IPS DF 19.7 (cell line): ENCODE data around the gene DAPK1.
A peak's percentile ranks its signal among the peaks of the same experiment; 100 is the strongest.

Experiments
- DNase-seq: peaks from one replicate; pipeline ENCODE4 v3.0.0-alpha.2; 2013; ENCODE audit warnings: low read depth, low spot score

DAPK1 gene

DNA sequence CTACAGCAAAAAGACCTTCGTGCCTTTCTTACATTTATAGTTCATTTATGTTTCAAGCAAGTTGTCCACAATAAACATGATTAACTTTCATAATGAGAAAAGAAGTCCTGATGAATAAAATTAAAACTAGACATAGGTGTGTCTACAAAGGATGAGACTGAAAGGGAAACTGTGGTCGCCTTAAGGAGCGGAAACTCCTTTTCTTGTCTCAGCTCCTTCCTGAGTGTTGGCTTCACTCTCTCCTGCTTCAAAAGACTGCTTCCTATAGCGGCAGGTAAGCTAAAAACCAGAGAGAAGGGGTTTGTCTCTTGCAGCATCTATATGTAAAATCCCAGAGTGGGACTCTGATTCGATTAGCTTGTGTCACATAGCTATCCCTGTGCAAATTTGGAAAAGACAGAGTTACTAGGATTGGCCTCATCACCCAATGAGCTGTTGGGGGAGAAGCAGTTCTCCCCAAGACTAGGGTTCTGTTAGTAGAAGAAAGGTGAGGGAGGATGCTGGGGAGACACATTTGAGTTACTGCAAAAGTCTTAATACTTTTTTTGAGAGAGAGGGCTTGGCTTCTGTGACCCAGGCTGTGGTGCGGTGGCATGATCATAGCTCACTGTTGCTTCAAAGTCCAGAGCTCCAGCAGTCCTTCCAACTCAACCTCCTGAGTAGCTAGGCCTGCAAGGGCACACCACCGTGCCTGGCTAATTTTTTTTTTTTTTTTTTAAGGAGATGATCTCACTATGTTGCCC lies 211.5 kb downstream of the DAPK1 start:
- no peak for DNase-seq

DNA sequence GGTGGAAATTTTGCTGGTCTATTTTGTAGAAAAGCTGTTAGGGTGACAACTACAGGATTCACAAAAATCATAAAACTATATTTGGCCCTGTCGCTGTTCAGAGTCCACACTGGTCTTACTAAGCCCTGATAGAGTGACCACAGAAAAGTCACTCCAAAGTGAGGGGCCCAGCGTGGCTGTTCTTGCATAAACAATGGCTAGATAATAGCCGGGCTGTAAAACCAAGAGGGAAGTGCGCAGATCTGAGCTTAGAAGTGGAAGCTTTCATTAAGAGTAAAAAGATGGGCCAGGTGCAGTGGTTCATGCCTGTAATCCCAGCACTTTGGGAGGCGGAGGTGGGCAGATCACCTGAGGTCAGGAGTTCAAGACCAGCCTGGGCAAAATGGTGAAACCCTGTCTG lies 212.8 kb downstream of the DAPK1 start:
- no peak for DNase-seq

DNA sequence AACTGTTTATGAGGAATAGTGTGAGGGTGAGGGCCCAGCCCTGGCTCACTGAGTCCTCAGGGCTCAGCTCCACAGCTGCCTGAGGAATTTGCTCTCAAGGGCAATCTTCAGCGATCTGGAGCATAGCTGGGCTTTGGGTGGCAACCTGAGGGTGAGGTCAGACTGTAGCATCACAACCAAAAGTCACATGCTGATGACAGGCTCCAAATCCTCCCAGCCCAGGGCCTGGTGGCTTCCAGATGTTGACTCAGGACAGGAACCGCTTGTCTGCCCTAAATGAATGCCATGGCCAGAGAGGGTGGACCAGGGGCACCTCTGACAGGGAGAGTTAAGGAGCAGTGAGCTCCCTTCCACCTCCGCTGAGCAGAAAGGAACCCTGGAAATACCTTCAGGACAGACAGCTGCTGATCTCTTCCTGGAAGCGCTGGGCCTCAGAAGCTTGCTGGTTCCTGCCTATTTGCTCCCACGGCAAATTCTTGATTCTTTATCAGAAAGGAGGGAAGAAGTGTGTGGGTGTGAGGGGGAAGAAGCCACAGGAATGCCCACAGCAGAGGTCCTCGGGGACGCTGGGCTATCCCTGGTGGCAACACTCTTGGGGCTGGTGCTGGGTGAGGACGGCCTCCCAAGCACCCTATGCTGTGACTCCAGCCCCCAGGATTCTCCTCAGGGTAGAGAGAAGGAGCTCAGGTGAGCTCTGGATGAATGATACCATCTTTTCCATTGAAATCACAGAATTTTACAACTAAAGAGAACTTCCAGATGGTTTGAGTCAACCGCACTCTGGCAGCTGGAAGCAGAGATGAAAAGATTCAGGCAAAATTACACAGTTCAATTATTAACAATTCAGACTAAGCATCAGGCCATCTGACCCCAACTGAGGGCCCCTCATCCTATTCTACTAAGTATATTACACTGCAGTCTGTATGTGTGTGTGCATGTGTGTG lies 214.5 kb downstream of the DAPK1 start:
- no peak for DNase-seq

DNA sequence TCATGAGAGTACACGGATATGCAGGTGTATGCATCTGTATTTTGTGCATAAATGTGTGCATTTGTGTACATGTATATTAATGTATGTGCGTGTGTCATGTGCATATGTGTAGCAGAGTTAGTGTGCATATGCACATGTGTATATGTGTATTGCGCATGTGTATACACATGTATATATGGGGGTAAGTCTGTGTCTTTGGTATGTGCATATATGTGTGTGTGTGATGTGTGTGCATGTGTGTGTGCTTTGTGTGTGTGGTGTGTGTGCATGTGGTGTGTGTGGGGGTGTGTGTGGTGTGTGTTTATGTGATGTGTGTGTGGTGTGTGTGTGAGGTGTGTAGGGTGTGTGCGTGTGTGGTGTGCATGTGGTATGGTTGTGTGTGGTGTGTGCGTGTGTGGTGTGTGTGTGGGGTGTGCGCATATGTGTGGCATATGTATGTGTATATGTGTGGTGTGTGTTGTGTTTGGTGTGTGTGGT lies 215.2 kb downstream of the DAPK1 start:
- DNase-seq: no peak

DNA sequence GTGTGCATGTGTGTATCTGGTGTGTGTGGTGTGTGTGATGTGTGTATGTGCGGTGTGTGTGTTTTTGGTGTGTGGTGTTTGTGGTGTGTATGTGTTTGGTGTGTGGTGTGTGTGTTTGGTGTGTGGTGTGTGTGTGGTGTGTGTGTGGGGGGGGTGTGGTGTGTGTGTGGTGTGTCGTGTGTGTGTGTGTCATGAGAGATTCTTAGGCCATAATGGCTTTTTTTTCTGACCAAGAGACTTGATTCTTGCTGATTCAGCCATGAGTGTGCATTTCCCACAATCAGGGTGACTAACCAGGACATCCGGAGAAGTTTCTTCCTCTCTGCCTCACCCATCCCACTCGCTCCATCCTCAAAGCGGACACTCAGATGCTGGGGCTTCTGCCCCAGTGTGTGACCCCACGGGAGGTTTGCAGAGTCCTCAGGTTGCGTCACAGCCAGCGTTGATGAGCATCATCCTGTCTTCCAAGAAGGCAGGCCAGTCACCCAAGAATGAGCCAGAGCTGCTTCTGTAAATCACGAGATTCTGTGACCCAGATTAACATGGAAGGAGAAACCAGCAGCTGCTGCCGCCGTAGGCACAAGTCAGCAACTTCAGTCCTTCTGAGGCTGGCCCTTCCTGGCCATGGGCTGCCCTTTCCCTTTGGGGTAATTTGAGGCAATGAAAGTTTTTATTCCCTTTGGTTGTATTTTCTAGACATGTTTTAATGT lies 215.8 kb downstream of the DAPK1 start:
- no peak for DNase-seq

DNA sequence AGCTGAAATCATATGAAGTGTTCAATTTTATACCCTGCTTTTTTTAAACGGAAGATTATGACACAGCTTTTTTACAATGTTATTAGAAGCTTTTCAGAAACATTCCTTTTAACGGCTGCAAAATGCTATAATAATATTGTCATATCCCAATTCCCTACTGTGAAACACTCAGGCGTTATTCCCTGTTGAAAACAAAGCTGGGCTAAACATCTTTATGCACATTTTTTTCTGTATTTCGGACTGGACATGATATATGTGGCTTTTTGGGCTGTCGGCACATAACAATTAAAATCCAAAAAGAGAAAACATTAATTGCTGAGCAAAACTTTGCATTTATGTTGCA lies 216.3 kb downstream of the DAPK1 start:
- no peak for DNase-seq

DNA sequence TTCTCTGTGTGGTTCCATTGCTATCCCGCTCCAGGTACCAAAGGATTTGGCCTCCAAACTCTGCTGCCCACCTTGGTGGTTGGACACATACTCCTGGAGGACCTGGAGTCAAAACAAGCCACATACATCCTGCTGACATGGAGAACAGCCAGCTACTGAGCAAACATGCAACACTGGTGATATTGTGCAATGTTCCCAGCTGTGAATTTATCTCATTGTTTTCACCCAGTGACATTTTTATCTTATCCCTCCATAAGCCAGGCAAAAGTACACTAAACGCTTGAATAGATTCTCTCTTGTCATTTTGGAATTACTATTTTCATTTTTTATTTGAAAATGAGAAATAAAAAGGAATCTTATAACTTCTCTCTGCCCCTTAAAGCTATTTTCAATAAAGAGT lies 217.2 kb downstream of the DAPK1 start:
- no peak for DNase-seq

DNA sequence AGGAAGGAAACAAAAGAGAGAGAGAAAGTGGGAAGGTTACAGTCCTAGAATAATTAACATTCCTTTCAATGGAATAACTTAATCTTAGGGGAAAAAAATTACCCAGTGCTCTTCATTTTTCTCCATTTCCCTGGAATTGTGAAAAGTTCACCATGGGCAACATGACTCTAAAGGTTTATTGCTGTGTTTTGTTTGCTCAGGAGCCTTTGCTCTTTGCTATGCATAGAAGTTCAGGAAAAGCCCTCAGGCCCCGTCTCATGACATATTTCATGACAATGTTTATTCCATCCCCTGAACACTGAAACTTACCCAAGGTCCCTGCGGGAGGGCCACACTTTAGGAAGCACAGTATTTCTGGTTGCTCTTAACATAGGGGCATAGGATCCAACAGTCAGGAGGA lies 218.5 kb downstream of the DAPK1 start:
- no peak for DNase-seq

DNA sequence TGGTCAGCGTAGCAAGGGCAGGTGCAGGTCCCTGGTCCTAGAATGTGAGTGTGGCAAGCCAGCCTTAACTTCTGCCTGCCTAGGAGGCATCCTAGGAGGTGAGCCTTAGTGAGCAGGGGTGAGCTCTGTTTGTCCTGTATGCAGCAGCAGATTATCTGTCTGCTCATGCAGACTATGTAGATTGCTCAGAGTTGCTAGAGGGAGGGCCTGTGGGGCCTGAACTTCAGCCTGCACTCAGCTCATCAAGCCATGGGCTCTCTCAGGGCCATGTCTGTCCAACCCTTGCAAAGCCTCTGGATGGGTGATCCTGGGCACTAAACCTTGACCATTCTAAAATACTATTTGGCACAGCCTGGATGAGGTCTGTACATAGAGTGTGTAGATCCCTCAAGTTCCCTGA lies 219.8 kb downstream of the DAPK1 start:
- DNase-seq: no peak

DNA sequence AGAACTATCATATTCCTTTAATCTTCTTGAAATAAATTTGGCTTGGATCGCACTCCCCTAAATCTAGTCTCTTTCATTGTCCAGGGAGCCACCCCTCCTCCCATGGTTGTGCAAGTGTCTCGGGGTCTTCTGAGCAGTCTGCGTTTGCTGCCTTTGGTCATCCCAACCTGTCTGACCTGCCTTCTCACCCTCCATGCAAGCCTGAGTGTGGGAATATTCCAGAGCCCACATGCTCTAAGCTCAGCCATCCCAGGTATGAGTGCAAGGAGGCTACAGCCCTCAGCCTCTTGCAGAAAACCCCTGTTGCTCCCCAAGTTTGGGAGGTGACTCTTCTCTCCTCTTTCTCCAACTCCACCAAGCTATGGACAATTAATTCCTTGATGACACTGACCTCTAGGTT lies 220.6 kb downstream of the DAPK1 start:
- DNase-seq: no peak

DNA sequence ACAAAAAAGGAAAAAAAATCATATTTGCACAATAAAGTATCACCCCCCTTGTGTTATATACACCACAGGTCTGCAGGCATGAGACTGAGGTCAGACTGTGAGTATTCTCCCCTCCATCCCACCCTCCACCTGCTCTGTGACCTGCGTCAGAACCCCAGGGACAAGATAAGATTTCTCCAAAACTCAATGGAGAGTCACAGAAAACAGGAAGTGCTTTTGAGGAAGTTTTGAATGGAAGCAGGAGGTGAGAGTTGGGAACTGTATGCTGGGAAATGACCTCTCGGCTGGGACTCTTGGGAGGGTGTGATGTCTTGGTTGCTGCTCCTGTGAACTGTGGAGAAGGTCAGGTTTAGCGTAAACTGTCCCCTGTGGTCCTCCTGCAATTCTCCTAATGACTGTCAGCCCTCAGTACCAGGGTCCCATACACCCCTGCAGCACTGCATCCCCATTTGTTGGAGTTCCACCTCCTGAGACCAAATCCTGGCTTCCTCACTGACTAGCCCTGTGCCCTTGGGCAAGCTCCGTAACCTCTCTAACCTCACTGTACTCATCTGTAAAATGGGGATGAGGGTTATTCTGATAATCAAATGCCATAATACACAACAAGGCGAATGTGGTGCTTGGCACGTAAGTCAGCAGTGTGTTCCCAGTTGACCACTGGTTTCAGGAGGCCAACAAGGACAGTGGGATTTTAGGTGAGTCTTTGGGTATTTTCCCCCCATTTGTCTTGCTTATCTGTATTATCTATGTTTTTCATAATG lies 221.4 kb downstream of the DAPK1 start:
- DNase-seq: no peak

DNA sequence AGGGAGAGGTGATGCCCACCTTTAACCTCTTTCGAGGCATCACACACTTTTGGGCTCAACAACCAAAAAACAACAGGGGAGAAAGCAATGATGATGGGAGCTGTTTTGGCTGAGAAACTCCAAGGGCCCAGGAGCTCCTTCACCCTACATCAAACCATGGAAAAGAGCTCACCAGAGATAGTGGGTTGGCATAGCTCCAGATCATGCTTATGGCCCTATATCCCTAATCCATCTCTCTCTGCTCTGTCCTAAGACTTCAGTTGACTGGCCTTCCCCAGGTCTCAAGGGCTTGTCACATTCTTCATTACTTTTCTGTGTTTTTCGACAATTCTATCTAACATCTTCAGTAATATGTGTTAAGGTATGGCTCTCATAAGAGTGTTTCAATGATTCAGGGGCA lies 222.5 kb downstream of the DAPK1 start:
- DNase-seq: no peak

DNA sequence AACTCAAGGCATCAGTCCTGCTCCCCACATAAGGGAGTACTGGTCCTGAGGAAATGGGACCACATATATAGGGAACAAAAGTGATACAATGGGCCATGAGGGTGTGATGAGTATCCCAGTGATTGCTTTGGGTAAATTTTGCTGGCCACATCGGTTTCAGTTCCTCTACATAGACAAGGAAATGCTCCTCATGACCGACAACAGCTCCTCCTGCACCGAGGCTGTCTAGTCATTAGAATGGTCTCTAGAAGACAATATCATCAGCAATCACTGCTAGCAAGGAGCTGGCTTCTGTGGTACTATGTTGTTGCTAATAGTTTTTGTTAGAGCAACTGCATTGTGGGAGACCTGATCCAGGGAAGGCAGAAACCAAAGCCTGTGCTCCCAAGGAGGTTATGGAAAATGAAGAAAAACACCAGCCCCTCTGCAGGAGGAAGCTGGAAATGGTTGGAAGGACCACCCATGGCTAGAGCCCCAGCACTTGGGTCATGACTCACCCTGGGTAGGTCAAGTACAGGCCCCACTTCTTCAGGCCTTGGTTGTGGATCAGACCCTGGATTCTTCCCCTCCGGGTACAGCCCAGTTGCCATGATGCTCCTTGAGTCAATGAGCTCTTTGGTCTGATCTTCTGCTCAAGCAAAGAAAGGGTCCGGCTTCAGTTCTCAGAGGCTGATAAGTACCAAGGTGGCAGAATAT lies 224.9 kb downstream of the DAPK1 start:
- DNase-seq: no peak

DNA sequence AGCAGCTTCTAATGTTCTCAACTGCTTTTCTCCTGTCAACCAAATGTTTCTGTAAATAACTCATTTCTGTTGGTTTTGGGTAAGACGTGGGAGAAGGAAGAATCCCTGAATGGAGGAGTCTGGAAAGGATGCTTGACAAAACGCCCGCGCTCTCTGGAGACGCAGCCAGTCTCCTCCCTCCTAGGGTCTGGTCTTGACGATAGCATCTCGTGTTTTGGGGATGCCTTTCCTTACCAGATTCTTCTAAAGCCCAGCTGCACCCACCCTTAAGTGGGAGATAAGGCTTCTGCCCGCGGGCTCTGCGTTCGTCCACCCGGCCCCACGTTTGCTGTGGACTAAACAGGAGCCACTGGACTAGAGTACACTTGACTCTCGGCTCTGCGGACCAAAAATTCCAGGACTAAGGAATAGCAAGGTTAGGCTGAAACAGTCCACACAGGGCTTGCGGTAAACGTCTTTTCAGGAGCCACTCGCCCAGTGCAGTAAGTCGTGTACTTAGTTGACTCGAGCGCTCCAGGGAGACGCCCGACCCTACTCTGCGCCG lies 227.8 kb downstream of the DAPK1 start:
- DNase-seq: no peak

DNA sequence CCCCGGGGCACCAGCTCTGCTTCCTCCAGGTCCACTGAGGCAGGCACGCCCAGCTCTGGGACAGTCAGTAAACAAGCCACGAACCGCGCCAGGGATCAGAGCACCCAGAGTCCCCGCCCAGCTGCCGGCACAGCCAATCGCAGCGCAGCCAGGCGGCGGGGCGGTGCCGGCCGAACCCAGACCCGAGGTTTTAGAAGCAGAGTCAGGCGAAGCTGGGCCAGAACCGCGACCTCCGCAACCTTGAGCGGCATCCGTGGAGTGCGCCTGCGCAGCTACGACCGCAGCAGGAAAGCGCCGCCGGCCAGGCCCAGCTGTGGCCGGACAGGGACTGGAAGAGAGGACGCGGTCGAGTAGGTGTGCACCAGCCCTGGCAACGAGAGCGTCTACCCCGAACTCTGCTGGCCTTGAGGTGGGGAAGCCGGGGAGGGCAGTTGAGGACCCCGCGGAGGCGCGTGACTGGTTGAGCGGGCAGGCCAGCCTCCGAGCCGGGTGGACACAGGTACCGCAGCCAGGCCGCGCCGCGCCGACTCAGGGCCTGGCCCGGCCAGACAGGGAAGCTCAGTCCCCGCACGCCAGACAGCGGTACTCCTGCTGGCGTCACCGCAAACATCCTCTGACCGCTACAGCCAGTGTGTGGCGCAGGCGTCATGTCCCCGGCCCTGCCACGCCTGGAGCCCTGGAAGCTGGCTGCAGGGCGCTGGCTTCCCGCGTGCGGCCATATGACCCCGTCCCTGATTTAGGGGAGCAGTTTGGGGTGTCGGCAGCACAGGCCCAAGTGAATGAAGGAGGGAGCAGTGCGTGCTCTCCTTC lies 228.4 kb downstream of the DAPK1 start, which contains the start of gene CTSL:
TSS of gene CTSL (plus strand) at position 220 of the 810 bp plus-strand sequence. CDS start 1,485 bp downstream, outside the sequence.
- DNase-seq: peak; percentile 77

DNA sequence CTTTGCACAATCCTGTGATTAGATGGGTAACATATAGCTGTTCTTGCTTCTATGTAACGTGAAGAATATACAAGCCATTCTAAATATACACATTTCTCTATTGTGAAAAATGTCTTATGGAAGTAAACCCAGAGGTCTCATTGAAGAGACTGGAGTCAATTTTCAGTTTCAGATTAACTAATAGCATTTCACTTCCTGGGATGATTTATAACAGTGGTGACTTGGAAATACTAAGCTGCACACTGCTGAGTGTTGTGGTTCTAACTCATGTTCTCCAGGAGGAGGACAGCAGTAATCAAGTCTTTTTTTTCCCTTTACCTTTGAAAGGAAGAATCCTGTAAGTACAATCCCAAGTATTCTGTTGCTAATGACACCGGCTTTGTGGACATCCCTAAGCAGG lies 231.6 kb downstream of the DAPK1 start:
- DNase-seq: no peak

DNA sequence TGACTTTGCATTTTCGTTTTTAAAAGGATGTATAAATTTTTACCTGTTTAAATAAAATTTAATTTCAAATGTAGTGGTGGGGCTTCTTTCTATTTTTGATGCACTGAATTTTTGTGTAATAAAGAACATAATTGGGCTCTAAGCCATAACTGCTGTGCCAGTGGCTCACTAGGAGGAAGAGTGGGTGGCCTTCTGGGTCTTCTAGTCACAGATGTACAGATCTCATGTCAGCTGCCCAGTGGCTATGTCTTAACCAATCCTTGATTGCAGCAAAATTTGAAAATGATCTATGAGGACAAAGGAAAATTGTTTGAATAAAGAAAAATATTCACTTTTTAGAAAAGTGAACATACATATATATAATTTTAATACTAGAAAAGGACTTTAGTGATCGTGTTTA lies 233.7 kb downstream of the DAPK1 start:
- DNase-seq: no peak

DNA sequence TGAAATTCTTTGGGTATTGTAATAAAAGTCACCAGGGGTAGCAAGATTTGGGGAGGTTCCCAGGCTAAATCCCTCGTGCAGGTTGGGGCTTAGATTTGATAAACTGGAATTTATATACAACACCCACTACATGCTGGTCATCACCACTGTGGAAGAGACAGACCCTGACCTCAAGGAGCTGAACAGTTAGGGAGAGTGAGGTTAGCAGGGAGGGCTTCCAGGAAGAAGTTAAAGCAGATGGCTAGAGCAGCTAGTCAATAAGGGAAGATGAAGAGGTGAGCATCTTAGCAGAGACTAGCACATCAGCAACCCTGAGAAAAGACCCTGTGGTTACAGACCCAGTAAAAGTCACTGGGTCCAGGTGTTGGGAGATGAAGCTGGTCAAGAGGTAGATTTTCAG lies 234.7 kb downstream of the DAPK1 start:
- DNase-seq: no peak

DNA sequence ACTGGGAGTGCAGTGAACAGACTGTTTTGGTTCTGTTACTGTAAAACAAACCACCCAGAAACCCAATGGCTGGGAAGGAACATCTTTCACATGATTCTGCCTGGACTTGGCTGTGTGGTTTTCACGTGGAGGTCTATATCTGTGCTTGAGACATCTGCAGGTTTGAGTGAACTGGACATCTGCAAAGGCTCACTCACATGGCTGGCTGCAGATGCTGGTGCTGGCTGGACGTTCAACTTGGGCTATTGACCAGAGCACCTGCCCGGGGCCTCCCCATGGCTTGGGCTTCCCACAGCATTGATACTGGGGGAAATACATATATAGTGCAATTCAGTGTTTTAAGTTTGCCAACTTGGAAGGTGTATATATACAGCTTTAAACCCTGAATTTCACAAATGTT lies 235.1 kb downstream of the DAPK1 start:
- DNase-seq: no peak
